Activated CD4-positive, alpha-beta memory T cell treated with anti-CD3 and anti-CD28 coated beads, Interleukin-2, amount 10 ng/mL, durations not matched to agents 7 days and 5 days (primary cell): ENCODE measurements around the gene CDH13. TPM values are rescaled to one million over a fixed set of nuclear protein-coding genes. Genes with fewer than 3 reads are reported as not detected.

Experiments
- CTCF ChIA-PET: fragments of 350-600 bp; sonication (Branson Sonifier 250); formaldehyde crosslinking; loops from one replicate; lab custom pipeline; 2021; ENCODE audit warnings: antibody characterized with exemption, inconsistent platforms; lab: Charles Lee
- POLR2A ChIA-PET: fragments of 350-600 bp; sonication (Branson Sonifier 250); formaldehyde crosslinking; loops from one replicate; lab custom pipeline; 2021; ENCODE audit warnings: antibody characterized with exemption; lab: Charles Lee
- DNase-seq: peaks from one replicate; pipeline ENCODE4 v3.0.0-alpha.2; 2020
- H3K27ac Mint-ChIP-seq: one replicate; pipeline ENCODE4 v1.8.0; 2021; ENCODE audit warnings: mild to moderate bottlenecking, mixed read lengths
- H3K27me3 Mint-ChIP-seq: one replicate; pipeline ENCODE4 v1.8.0; 2021; ENCODE audit warnings: mixed read lengths
- H3K36me3 Mint-ChIP-seq: one replicate; pipeline ENCODE4 v1.8.0; 2021; ENCODE audit warnings: low read depth, mixed read lengths
- H3K4me1 Mint-ChIP-seq: one replicate; pipeline ENCODE4 v1.8.0; 2021; ENCODE audit warnings: mixed read lengths
- H3K4me3 Mint-ChIP-seq: one replicate; pipeline ENCODE4 v1.8.0; 2021; ENCODE audit warnings: mild to moderate bottlenecking, mixed read lengths
- H3K9me3 Mint-ChIP-seq: one replicate; pipeline ENCODE4 v1.8.0; 2021; ENCODE audit warnings: mixed read lengths
- total RNA-seq, 2 experiments: library from RNA; stranded (reverse); gene quantifications; one replicate each; pipeline ENCODE4 v1.2.3, GENCODE V29; 2021

The CDH13 gene
- total RNA-seq, 2 experiments from 2014 or later = not detected

DNA sequence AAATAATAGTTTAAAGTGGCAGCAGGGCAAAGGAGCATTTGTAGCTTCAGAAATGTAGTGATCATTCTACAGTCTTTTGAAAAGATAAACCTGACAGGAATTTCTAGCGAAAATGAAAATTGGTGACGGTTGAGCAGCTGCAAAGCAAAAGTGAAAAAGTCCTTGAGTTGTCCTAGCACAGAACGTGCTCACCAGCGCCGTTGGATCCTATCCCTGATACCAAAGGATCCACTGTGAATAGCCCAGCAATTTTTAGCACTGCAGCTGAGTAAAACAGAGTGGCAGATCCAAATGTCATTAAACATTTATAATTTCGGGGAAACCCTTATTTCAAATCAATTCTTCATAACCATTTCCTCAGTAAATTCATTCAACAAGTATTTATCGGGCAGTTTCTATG is 727.2 kb downstream of the CDH13 start:
- Mint-ChIP-seq H3K4me1 (no peaks in the 10 kb centered on the region), H3K27me3 (no peaks in the 10 kb centered on the region), H3K36me3 (no peaks in the 10 kb centered on the region), H3K27ac (no peak overlapping the region), H3K4me3 (no peak overlapping the region), H3K9me3 (no peaks in the 10 kb centered on the region)
- DNase-seq = no peak
- ChIA-PET CTCF (no interaction called here), POLR2A (no interaction called here)

DNA sequence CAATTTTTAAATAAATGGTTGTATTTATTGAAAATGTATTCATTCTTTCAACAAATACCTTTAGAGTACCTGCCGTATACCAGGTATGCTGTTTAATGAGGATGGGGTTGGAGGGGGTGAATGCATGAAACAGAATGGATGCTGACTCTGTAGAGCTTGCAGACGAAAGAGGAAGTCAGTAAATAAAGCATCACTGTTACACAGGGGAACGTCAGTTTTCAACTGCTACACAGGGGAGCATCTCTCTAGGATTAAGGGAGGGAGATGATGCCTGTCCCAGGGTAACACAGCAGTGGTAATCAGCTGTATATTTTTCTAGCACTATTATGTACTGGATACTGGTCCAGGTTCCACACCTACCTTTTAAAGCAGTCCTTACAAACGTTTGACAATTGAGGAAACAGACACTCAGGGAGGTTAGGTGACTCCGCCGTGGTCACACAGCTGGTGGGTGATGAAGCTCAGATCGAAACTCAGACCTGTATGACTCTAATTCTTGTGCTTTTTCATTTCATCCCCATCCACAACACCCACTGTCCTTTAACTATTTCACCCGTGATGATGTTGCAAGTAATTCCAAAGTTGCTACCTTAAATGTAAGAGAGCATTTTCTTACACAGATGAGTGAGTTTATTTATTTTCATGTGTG is 728.9 kb downstream of the CDH13 start:
- Mint-ChIP-seq H3K36me3 (no peaks in the 10 kb centered on the region), H3K4me1 (no peaks in the 10 kb centered on the region), H3K9me3 (no peaks in the 10 kb centered on the region), H3K27ac (no peak overlapping the region), H3K27me3 (no peaks in the 10 kb centered on the region), H3K4me3 (no peak overlapping the region)
- CTCF ChIA-PET = interaction anchor here (1.1 to 1.4 kb wide), 2 partner anchors 10 to 1091 kb away, joined by 4 to 5 read pairs; no protein-coding TSS in a partner anchor
- no peak for DNase-seq
- POLR2A ChIA-PET = no interaction called here

DNA sequence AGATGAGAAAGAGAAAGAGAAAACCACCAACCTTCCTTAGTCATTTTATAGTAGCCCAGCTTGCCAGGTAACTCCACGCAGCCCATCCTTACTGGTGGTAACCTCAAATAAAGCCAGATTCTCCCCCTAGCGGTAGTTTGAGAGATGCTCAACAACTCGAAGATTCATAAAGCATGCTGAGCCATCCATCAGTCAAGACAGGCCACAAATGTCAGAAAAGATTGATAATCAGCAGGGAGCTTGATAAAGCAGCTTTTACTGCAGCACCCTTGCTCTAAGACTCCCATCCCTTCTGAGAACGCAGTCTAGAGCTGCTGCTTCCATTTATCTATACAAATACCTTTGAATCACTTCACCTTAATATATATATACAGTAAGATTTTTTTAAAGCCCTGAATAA is 729.5 kb downstream of the CDH13 start:
- Mint-ChIP-seq H3K9me3 (no peaks in the 10 kb centered on the region), H3K4me1 (no peaks in the 10 kb centered on the region), H3K27me3 (no peaks in the 10 kb centered on the region), H3K27ac (no peak overlapping the region), H3K36me3 (no peaks in the 10 kb centered on the region), H3K4me3 (no peak overlapping the region)
- ChIA-PET CTCF (interaction anchor here (0.6 to 1.4 kb wide), 3 partner anchors 11 to 1092 kb away, joined by 3 to 5 read pairs (median 4); no protein-coding TSS in a partner anchor), POLR2A (no interaction called here)
- DNase-seq = no peak

DNA sequence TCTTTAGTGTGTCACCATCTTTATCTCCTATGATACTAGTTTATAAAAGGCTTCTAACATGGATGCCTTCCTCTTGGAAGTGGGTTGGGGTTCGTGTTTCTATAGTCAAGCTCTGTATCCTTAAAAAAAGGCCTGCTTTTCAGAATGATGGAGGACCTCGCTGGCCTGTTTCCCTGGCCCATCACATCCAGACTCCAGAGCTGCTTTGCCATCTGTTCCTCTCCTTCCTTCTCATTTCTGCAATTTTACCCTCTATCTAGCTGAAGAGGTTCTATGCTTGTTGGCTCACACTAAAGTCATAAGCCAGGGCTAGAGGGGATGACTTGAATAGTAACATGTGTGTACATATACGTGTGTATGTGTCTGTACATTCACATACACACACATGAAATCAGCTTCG is 730.2 kb downstream of the CDH13 start:
- DNase-seq = no peak
- Mint-ChIP-seq H3K4me1 (no peaks in the 10 kb centered on the region), H3K9me3 (no peaks in the 10 kb centered on the region), H3K27me3 (no peaks in the 10 kb centered on the region), H3K36me3 (no peaks in the 10 kb centered on the region), H3K27ac (no peak overlapping the region), H3K4me3 (no peak overlapping the region)
- CTCF ChIA-PET = interaction anchor here (0.6 kb wide), 1 partner anchor 48 kb away, joined by 3 read pairs; no protein-coding TSS in a partner anchor
- POLR2A ChIA-PET = no interaction called here

DNA sequence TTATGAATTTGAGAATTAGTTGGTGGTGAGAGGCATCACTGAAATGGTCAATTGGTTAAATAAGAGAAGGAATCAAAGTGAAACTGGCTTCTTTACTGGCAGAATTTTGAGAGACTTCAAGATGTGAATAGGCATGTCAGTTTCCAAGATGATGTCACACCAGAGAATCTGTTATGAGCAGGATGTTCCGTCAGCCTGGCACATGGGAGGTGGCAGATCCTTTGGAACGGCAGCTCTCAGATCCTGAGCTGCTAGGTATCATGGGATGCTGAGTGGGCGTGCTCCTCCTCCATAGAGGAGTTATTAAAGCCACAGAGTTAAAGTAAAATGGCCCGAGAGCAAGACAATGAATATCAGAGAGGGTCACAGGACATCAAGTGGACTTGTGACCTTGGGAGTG is 736.8 kb downstream of the CDH13 start:
- Mint-ChIP-seq H3K36me3 (no peaks in the 10 kb centered on the region), H3K27me3 (no peaks in the 10 kb centered on the region), H3K4me1 (no peaks in the 10 kb centered on the region), H3K4me3 (no peak overlapping the region), H3K27ac (no peak overlapping the region), H3K9me3 (no peaks in the 10 kb centered on the region)
- DNase-seq = no peak
- ChIA-PET POLR2A (no interaction called here), CTCF (no interaction called here)

GRCh38 chr16:83365166-83365565 is 738.4 kb downstream of the CDH13 start:
- H3K36me3 Mint-ChIP-seq = no peaks in the 10 kb centered on the region
- no peaks in the 10 kb centered on the region for H3K4me1 Mint-ChIP-seq
- no peak overlapping the region for H3K27ac Mint-ChIP-seq
- POLR2A ChIA-PET = no interaction called here
- no peaks in the 10 kb centered on the region for H3K27me3 Mint-ChIP-seq
- DNase-seq = no peak
- peaks cover 2% of the 10 kb centered on the region for H3K9me3 Mint-ChIP-seq
- H3K4me3 Mint-ChIP-seq = no peak overlapping the region
- CTCF ChIA-PET = no interaction called here

DNA sequence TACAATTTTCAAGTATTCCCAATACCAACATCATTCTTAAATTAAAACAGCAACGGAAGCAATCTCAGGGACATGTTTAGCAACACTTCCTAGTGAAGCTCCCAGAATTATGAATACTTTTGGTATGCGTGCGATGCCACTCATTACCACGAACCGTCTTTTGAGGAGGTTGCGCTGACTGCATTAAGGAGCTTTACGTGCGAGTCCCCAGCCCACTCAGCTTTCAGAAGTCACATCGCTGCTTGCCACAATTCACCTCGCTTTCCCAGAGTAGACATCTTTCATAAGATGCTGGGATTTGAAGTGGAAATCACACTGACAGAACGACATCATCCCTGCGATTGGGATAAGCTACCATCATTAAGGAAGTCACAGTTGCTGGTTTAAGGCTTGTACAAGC is 739.5 kb downstream of the CDH13 start:
- H3K4me1 Mint-ChIP-seq = no peaks in the 10 kb centered on the region
- ChIA-PET CTCF (no interaction called here), POLR2A (no interaction called here)

DNA sequence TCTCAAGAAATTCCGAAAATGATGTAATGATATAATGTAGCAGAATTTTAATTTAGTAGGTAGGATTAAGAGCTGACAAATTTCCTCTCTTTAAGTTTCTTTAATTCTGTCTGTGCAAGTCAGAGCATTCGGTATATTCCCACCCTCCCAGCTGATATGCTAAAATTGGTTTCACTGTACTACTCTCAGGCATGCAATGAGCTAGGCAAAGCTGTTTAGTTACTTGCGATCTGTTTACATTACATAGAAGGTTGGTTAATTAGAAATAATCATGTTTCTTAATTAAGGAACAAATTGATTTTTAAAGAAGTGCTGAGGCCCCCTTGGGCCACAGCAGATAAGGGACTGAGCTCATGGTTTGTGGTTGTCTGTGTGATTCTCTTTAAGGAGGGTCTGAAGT is 748.2 kb downstream of the CDH13 start:
- ChIA-PET CTCF (no interaction called here), POLR2A (no interaction called here)
- no peak for DNase-seq
- Mint-ChIP-seq H3K4me1 (no peaks in the 10 kb centered on the region), H3K4me3 (no peak overlapping the region), H3K36me3 (no peaks in the 10 kb centered on the region), H3K9me3 (no peaks in the 10 kb centered on the region), H3K27me3 (no peaks in the 10 kb centered on the region), H3K27ac (no peak overlapping the region)

More for the DNA sequence above, 739.5 kb downstream of the CDH13 start:
- H3K27ac Mint-ChIP-seq = no peak overlapping the region
- peaks cover 2% of the 10 kb centered on the region for H3K9me3 Mint-ChIP-seq
- H3K4me3 Mint-ChIP-seq = no peak overlapping the region
- DNase-seq = no peak
- H3K27me3 Mint-ChIP-seq = no peaks in the 10 kb centered on the region
- no peaks in the 10 kb centered on the region for H3K36me3 Mint-ChIP-seq

GRCh38 chr16:83389751-83390150 is 763.0 kb downstream of the CDH13 start:
- Mint-ChIP-seq H3K4me3 (no peak overlapping the region), H3K27ac (no peak overlapping the region), H3K27me3 (no peaks in the 10 kb centered on the region), H3K9me3 (peaks cover 16% of the 10 kb centered on the region), H3K4me1 (no peaks in the 10 kb centered on the region), H3K36me3 (no peaks in the 10 kb centered on the region)
- CTCF ChIA-PET = no interaction called here
- POLR2A ChIA-PET = no interaction called here
- DNase-seq = no peak

- CTCF ChIA-PET = interaction anchor here (0.7 kb wide), 1 partner anchor 326 kb away, joined by 3 read pairs; no protein-coding TSS in a partner anchor
- Mint-ChIP-seq H3K27ac (no peak overlapping the region), H3K4me3 (no peak overlapping the region), H3K36me3 (no peaks in the 10 kb centered on the region), H3K27me3 (no peaks in the 10 kb centered on the region), H3K9me3 (peaks cover 16% of the 10 kb centered on the region), H3K4me1 (no peaks in the 10 kb centered on the region)
- POLR2A ChIA-PET = no interaction called here
- DNase-seq = no peak
These were observed 764.0 kb downstream of the CDH13 start for GRCh38 chr16:83390759-83391158.

DNA sequence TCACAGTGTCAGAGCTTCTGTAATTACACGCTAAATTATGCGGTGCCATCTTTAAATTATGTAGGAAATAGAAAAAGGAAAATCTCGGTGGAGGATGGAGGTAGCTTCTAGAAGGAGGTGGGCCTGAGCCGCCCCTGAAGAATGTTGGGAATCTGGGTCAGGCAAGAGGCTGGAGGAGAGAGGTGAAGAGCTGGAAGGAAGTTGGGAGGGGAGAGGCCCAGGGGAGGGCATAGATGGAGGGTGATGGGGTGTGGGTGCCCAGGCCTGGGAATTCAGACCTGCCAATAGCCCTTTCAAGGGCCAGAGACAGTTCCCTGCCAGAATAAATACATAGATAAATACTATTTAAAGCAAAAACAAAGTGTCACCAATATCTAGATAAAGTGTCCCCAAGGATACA is 766.0 kb downstream of the CDH13 start:
- ChIA-PET CTCF (no interaction called here), POLR2A (no interaction called here)
- Mint-ChIP-seq H3K4me1 (no peaks in the 10 kb centered on the region), H3K27me3 (no peaks in the 10 kb centered on the region), H3K27ac (no peak overlapping the region), H3K36me3 (no peaks in the 10 kb centered on the region), H3K4me3 (no peak overlapping the region), H3K9me3 (peaks cover 16% of the 10 kb centered on the region)
- DNase-seq = no peak

- Mint-ChIP-seq H3K36me3 (no peaks in the 10 kb centered on the region), H3K27ac (no peak overlapping the region), H3K4me1 (no peaks in the 10 kb centered on the region), H3K9me3 (peaks cover 16% of the 10 kb centered on the region), H3K27me3 (no peaks in the 10 kb centered on the region), H3K4me3 (no peak overlapping the region)
- ChIA-PET POLR2A (no interaction called here), CTCF (no interaction called here)
- no peak for DNase-seq
These were observed 766.6 kb downstream of the CDH13 start for GRCh38 chr16:83393196-83393981.

- H3K27me3 Mint-ChIP-seq = no peaks in the 10 kb centered on the region
- ChIA-PET CTCF (no interaction called here), POLR2A (no interaction called here)
- no peak overlapping the region for H3K27ac Mint-ChIP-seq
- H3K4me3 Mint-ChIP-seq = no peak overlapping the region
- no peaks in the 10 kb centered on the region for H3K36me3 Mint-ChIP-seq
- DNase-seq = no peak
- peaks cover 14% of the 10 kb centered on the region for H3K9me3 Mint-ChIP-seq
- H3K4me1 Mint-ChIP-seq = no peaks in the 10 kb centered on the region
These were observed 771.0 kb downstream of the CDH13 start for GRCh38 chr16:83397601-83398291.
